Islet precursor cell (in vitro differentiated cells): ENCODE results near the gene PPTC7.
"Not testable (repeated sequence)": the region's sequence is repeated elsewhere in the genome, so short reads cannot be mapped to it uniquely, and the experiment has no call there.

Experiments
- DNase-seq: peaks from one replicate; pipeline ENCODE4 v3.0.0-alpha.2; 2018

Gene PPTC7

DNA sequence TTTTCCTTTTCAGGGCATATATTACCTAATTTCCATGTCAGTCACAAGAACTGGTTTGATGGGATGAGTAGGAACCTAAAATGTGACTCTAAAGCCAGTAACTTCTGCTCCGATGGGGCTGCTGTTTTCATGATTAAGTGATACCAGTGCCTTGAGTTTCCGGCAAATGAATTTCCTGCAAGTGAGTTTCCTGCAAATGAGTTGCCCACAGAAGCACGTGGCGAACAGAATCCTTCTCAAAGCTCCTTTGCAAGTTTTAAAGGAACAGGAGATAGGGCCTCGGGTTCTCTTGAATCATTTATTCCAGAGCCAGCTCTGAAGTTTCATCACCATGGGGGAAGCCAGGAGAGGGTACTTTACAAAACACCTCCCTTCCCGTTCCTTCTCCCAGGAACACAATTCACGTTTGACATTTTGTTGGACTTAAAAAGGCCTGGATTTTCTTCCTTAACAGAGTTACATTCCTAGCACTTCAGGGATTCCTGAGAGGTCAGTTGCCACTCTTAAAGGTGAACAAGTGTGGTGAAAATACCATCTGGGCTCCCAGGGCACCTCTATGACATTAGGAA, 2.2 kb upstream of the PPTC7 start:
- peak; percentile 71 for DNase-seq

DNA sequence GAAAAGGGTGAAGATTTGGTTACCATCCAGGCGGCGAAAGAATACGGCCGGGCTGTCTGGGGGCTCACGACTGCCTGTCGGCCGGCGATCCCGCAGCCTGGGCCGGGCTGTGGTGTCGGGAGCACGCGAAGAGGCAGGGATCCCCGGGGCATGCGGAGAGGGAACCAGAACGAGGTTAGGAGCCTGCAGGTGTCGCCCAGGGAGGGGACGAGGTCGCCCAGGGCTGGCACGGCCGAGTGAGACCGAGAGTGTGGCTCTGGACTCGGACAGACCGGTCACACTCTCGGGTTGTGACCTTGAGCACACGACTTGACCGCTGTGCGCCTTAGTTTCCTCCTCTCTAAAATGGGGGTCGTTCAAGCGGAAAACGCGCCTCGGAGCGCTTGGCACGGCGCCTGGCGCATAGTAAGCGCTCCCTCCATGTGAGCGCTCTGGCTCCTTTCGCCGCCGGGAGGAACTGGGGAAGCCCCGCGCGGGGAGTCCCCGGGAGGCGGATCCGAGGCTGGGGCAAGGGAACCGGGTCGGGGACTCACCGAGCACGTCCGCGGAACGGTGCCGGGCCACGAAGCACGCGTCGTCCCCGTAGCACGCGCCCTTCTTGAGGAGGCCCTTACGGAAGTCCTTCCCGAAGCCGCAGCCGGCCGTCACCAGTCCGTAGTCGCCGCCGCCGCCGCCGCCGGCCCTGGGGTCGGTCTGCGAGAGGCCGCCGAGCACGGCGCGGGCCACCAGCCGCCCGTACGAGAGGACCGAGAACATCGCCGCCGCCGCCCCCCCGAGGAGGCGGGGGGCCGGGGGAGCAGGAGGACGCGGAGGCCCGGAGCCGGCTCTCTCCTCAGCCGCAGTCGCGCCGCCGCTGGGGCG, 612 bp downstream of the PPTC7 start:
- DNase-seq, result peak; percentile 82

DNA sequence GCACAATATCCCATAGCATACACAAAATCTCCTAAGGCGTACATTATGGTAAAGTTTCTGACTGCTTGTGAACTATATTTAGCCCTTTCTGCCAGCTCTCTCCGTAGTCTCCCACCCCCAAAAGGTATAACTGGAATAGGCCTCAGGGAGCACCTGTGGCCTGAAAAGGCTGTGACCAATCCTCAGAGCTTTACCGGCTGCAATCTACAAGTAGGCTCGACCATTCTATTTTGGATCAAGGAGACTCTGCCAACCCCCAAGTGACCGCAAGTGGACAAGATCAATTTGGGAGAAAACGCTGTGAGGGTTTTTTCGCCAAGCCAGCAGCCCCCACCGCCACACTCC, 1.2 kb downstream of the PPTC7 start:
- DNase-seq, result peak; percentile 71

DNA sequence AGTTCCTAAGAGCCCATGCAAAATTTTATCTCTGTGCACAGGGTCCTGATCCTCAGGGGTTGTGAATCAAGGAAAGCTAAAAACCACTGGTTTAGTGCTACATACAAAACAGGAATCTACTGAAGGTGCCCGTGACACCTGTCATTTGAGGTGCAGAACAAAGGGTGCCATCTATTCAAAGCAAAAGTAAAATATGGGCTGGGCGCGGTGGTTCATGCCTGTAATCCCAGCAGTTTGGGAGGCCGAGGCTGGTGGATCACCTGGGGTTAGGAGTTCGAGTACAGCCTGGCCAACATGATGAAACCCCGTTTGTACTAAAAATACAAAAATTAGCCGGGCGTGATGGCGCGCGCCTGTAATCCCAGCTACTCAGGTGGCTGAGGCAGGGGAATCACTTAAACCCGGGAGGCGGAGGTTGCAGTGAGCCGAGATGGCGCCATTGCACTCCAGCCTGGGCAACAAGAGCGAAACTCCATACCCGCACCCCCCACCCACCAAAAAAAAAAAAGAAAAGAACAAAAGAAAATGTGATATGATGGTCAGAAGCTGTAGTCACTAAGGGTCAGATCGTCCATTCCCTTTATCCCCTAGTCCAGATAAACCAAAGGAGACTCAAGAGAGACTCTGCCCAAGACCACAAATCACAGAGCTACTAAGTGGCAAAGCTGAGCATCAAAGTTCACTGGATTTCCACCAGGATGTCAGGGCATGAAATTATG, 3.4 kb downstream of the PPTC7 start:
- no peak for DNase-seq

DNA sequence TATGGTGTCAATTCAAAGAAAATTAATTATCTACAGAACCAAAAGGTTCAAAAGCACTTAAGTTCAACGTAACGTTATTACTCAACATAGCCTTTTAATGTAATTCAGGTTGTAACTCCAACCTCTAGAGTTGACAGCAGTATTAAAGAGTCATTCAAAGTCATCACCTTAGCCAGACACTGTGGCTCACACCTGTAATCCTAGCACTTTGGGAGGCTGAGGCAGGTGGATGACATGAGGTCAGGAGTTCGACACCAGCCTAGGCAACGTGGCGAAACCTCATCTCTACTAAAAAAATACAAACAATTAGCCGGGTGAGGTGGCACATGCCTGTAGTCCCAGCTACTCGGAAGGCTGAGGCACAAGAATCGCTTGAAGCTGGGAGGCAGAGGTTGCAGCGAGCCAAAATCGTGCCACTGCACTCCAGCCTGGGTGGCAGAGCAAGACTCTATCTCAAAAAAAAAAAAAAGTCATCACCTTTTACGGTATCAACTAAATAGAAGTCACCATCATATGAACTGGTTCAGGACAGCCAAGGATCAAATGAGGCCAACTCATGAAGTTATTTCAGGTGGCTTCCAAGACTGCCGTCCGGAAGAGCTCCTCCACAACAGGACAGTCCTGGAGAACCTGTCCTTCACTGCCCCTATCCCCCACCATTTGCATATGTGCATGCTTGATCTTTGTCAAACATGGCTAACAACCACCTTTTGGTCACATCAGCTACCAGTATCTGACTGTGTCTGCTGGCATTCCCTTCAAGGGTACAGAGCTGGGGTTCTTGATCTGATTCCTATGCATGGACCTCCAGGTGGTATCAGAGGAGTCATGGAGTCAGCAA, 4.2 kb downstream of the PPTC7 start:
- no peak for DNase-seq

DNA sequence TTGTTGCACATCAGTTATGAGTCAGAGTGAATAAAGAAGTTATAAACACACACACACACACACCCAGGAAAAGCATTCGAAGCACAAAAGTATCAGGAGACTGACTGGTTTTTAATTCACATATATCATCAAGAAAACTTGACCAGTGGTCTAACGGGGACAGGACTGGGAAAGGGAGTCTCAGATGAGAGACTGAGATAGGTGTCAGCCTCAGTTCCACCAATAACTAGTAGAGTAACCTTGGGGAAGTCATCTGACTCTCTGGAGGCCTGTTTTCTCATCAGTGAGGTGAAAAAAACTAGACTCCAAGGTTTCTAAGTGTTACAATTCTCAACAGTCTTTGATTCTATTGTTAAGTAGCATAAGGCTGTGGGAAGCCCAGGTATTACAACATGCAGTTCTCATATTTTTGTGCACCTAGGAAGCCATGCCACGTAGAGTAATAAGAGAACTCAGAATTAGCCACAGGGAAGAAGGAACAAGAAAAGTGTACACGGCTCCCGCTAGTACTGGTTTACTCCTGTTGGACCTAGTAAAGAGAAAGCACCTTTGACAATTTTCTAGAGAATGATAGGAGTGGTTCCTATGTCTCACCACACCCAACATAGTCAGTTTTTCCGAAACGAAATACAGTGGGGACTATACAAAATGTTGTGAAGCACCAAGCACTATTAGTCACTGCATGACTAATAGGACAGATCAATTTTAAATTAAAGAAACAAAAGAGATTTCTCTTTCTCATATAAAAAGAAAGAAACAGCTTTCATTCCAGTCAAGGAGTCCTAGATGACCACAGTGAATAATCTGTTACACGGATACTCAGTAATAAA, 5.0 kb downstream of the PPTC7 start:
- no peak for DNase-seq

DNA sequence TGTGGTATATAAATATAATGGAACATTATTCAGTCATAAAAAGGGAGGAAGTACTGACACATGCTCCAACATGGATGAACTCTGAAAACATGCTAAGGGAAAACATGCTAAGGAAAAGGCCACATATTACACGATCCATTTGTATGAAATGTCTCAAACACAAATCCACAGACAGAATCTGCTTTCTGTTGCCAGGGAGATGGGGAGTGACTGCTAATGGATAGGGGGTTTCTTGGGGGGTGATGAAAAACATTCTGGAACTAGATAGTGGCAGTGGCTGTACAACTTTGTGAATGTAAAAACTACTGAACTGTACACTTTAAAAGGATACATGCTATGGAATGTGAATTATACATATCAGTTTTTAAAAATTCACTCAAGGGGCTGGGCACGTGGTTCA, 6.6 kb downstream of the PPTC7 start:
- DNase-seq, result no peak

DNA sequence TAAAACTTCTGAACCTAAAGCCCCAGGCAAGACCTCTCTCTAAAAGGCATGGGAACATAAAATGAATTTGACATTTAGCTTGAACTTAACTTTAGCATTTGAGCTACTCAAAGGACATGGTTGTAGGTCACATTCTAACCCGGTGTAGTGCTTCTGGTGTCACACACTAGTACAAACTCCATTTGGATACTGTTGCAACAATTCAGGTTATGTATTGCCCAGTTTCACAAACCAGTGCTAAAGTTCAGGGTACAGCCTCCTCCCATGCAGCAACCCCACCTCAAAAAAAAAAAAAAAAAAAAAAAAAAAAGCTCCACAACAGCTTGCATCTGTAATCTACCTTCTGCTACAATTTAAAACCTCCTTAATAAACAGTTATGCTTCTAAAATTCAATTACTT, 7.8 kb downstream of the PPTC7 start:
- DNase-seq, result no peak

DNA sequence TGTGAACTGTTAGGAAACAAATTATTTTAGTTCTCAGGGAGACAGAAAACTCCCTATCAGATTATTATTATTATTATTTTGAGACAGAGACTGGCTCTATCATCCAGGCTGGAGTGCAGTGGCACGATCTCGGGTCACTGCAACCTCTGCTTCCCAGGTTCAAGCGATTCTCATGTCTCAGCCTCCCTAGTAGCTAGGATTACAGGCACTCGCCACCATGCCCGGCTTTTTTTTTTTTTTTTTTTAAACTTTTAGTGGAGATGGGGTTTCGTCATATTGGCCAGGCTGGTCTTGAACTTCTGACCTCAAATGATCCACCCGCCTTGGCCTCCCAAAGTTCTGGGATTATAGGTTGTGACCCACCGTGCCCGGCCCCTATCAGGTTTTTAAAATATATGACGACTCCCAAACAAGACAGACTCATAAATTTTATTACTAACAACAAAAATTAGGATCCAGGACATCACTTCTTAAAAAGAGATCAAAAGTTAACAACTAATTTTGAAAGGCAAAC, 8.3 kb downstream of the PPTC7 start:
- DNase-seq, result not testable (repeated sequence)

DNA sequence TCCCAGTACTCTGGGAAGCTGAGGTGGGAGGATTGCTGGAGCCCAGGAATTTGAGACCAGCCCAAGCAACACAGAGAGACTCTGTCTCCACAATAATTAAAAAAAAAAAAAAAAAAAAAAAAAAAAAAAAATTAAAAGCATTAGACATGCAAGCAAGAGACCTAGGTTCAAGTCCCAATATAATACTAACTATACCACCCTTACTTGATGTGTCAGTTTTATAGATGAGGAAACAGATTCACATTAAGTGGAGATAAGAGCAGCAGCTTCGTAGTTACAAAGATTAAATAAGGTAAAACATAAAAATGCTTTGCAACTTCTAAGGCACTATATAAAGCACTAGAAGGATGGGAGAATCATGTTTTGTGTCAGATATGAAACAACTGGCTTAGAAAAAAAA, 9.1 kb downstream of the PPTC7 start:
- DNase-seq, result no peak

DNA sequence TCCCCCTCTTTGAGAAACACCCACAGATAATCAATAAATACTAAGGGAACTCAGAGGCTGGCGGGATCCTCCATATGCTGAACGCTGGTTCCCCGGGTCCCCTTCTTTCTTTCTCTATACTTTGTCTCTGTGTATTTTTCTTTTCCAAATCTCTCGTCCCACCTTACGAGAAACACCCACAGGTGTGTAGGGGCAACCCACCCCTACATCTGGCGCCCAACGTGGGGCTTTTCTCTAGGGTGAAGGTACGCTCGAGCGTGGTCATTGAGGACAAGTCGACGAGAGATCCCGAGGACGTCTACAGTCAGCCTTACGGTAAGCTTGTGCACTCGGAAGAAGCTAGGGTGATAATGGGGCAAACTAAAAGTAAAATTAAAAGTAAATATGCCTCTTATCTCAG, 12.3 kb downstream of the PPTC7 start:
- DNase-seq, result not testable (repeated sequence)

DNA sequence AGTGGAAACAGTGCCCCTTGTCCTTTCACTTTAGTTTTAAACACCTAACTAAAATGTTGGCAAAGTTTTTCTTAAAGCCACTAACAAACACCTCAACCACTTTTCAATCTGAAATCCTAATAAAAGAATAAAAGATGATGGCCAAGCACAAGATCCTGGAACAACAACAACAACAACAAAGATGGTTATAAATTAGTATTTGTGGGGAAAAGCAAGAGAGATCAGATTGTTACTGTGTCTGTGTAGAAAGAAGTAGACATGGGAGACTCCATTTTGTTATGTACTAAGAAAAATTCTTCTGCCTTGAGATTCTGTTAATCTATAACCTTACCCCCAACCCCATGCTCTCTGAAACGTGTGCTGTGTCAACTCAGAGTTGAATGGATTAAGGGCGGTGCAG, 13.3 kb downstream of the PPTC7 start:
- DNase-seq, result not testable (repeated sequence)

DNA sequence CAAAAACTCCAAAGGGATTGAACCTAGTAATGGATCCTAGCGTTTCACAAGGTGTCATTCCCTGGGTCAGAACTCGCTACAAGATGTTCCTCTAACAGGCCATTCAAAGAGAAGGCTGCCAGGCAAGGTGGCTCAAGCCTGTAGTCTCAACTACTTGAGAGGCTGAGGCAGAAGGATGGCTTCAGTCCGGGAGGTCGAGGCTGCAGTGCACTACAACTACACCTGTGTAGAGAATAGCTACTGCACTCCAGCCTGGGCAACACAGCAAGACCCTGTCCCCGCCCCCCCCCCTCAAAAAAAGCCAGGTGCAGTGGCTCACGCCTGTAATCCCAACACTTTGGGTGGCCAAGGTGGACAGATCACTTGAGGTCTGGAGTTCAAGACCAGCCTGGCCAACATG, 14.4 kb downstream of the PPTC7 start:
- no peak for DNase-seq

DNA sequence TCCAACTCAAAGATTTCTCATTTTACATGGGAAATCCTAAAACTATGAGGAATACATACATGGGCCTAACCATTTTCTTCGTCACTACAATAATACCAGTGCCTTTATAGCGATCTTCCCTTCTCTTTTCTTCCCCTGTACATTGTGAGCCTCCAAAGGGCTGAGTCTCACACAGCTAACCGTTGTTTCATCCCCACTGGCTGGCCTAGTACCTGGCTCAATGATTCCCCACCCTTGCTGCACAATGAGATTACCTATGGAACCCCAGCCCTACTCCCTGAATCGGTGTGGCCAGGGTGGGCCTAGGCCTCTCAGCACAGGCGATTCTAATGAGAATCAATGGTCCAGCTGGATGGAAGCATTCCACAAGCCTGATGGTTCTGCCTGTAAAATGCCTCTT, 16.1 kb downstream of the PPTC7 start:
- DNase-seq, result no peak

DNA sequence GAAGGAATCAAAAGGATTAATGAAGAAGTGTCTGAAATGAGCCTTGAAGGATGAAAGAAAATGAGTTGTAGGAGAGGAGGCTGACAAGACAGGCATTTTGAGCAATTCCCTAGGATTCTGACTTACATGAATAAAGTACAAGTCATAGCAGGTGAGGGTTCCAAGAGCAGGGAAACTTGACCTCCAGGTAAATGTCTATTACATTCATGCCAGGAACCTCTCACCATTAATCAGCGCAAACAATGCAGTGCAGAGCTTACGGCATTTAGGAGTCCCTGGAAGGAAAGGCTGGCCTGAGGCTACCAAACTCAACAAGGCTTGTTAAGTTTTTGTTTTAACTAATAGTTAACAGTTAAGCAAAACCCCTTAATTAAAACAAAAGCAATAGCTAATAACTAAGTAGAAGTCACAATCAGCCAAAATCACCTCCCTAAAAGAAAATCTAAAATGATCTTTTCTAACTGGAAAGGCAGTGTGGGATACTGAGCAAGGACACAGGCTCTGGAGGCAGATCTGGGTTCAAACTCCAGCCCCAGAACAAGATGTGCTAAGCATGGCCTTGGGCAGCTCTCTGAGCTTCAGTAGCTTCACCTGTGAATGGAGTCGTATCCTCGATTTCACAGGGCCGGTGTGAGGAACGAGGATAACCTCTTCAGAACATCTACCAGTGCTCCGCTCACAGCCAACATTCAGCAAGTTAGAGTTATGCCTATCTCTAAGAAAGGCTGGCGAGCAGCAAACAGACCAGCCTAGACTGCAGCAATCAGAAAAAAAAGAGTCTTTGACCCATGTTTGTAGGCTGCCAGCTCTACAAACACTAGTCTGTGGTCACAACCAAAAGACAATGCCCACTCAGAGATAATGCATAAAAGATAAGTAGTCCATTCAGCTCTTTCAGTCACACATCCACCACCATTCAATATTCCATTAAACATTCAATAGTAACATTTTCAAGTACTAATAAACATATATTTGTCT, 16.9 kb downstream of the PPTC7 start:
- no peak for DNase-seq

DNA sequence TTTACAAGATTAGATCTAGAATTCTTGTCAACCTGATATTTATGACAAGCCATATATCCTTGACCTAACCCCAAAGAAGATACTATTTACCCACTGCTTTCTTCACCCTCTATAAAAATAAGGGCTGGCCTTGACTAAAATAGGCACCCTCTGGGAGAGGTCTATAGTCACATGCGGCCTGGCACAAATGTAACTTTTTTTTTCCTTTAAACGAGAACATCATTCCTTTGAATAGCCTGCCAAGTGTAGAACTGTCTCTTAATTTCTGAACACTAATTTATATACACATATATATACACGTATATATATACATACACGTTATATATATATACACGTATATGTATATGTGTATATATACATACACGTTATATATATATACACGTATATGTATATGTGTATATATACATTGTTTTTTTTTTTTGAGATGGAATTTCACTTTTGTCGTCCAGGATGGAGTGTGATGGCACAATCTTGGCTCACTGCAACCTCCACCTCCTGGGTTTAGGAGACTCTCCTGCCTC, 18.6 kb downstream of the PPTC7 start:
- DNase-seq, result no peak

DNA sequence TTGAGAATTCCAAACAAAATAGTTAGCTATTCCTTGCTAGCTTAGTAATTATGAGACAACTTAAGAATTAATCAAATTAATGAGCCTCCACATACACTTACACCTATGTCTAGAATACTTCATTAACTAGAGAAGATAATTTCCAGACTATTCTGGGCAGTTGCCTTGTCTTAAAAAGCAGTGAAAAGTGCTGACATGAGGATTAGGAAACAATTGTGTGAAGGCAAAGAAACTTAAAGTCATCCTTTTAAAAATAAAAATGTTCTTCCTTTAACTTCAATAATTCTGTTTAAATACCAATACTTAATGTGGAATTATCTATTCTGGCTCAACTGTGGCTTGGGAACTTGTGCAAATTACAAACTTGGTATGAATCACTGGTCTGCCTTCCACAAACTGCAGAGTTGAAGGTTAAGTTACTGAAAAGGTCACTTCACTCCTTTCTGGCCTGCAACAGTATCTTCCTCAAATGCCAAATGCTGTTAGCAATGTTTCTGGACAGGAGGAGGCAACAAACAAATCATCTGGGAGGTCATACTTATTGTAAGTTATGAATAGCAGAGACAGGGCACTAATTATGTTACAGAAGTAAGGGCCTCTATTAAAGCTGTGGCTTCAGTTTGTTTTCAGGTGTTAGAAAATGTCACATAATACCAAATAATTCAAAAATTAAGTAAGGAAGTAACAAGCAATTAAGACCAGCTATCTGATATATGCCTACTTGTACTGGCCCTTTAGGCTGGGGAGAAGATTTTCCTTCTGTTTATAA, 19.2 kb downstream of the PPTC7 start:
- DNase-seq, result no peak

DNA sequence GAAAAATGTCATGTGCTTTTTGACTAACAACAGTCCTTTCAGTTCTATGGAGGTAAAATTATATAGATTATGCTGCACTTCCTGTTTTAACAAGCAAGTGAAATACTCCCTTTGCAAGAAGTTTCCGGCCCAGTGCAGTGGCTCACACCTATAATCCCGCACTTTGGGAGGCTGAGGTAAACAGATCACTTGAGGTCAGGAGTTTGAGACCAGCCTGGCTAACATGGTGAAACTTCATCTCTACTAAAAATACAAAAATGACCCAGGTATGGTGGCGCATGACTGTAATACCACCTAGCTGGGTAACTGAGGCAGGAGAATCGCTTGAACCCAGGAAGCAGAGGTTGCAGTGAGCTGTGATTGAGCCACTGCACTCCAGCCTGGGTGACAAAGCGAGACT, 20.7 kb downstream of the PPTC7 start:
- DNase-seq, result not testable (repeated sequence)

DNA sequence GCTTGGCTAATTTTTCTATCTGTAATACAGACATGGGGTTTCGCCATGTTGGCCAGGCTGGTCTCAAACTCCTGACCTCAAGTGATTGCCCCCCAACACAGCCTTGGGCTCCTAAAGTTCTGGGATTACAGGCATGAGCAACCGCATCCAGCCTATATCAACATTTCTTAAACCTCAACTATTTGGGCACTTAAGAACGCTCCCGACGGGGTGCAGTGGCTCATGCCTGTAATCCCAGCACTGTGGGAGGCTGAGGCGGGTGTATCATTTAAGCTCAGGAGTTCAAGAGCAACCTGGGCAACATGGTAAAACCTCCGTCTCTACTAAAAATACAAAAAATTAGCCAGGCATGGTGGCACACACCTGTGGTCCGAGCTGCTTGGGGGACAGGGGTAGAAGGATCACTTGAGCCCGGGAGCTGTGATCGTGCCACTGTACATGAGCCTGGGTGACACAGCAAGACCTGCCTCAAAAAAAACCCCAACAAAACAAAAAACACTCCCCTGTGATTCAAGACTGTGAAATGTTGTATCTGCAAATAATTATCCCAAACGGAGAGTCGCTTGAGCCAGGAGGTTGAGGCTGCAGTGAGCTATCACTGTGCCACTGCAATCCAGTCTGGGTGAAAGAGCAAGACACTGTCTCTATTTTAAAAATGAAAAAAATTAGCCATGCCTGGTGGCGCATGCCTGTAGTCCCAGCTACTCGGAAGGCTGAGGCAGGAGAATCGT, 21.5 kb downstream of the PPTC7 start:
- no peak for DNase-seq
